Mucosa of descending colon (tissue), 3 donors: ENCODE results near the gene GLRX3. TPM values are rescaled to one million over a fixed set of nuclear protein-coding genes. Genes with fewer than 3 reads are reported as not detected.

Source experiments
- ATAC-seq: fragments of 200-7000 bp; cut with Tn5 transposase; one replicate; pipeline ENCODE4 v1.9.1; 2020; ENCODE audit warnings: mild to moderate bottlenecking, moderate library complexity
- DNase-seq, 3 donors: peaks; one replicate each; pipeline ENCODE4 v3.0.0-alpha.2; 2020
- H3K36me3 ChIP-seq: fragments of 200-600 bp; one replicate; pipeline ENCODE4 v1.8.0; 2021; ENCODE audit warnings: low read depth, mild to moderate bottlenecking
- H3K4me1 ChIP-seq: fragments of 200-600 bp; one replicate; pipeline ENCODE4 v1.8.0; 2021; ENCODE audit warnings: low read depth, mild to moderate bottlenecking
- H3K4me3 ChIP-seq: fragments of 200-600 bp; one replicate; pipeline ENCODE4 v1.8.0; 2021; ENCODE audit warnings: mild to moderate bottlenecking
- H3K9me3 ChIP-seq: fragments of 200-600 bp; one replicate; pipeline ENCODE4 v1.8.0; 2021; ENCODE audit warnings: mild to moderate bottlenecking
- intact Hi-C, 2 donors: fragments of 100-400 bp; cut with DNase I in 1 of 2; cut with micrococcal nuclease in 1 of 2; formaldehyde crosslinking; loops; one replicate each; pipeline versions ENCODE4 v1.11.0 to v1.11.1; 2022; cut with DNase I, micrococcal nuclease
- total RNA-seq, 3 donors: library from RNA; stranded (reverse); fragmentation: NEBNext Ultra II Directional in 2 of 3; extraction: Animal tissue kit (Norgen Biotek cat#: 25700) in 2 of 3; gene quantifications; one replicate each; pipeline versions ENCODE4 v1.2.1 to v1.2.4, GENCODE V29; 2021 to 2023
- TF ChIP-seq, protein P1 (sequence below): fragments of 200-600 bp; IDR thresholded peaks from one replicate; pipeline ENCODE4 v1.8.0; 2022; ENCODE audit warnings: antibody characterized with exemption, mild to moderate bottlenecking
- donor health status: DM: no; HTN: no; CAD: no; lungs with moderate emphysema.
- donor health status: DM: no; HTN: no; CAD: no.
- donor health status: DM: no; HTN: yes; CAD: no.

Gene GLRX3
- total RNA-seq, 3 donors from 2014 or later = 44.3 to 58.2 (median 57.2) TPM

- no peak for DNase-seq
- H3K4me1 ChIP-seq = peaks cover 25% of the 10 kb centered on the region
- H3K9me3 ChIP-seq = no peaks in the 10 kb centered on the region
- intact Hi-C loops = no loop called here
- no peak for ATAC-seq
- no peaks in the 10 kb centered on the region for H3K36me3 ChIP-seq
- TF ChIP-seq, protein P1, sequence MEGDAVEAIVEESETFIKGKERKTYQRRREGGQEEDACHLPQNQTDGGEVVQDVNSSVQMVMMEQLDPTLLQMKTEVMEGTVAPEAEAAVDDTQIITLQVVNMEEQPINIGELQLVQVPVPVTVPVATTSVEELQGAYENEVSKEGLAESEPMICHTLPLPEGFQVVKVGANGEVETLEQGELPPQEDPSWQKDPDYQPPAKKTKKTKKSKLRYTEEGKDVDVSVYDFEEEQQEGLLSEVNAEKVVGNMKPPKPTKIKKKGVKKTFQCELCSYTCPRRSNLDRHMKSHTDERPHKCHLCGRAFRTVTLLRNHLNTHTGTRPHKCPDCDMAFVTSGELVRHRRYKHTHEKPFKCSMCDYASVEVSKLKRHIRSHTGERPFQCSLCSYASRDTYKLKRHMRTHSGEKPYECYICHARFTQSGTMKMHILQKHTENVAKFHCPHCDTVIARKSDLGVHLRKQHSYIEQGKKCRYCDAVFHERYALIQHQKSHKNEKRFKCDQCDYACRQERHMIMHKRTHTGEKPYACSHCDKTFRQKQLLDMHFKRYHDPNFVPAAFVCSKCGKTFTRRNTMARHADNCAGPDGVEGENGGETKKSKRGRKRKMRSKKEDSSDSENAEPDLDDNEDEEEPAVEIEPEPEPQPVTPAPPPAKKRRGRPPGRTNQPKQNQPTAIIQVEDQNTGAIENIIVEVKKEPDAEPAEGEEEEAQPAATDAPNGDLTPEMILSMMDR = no peak
- no peak overlapping the region for H3K4me3 ChIP-seq
Measured at GRCh38 chr10:130141460-130141859, 5.3 kb downstream of the GLRX3 start.

DNA sequence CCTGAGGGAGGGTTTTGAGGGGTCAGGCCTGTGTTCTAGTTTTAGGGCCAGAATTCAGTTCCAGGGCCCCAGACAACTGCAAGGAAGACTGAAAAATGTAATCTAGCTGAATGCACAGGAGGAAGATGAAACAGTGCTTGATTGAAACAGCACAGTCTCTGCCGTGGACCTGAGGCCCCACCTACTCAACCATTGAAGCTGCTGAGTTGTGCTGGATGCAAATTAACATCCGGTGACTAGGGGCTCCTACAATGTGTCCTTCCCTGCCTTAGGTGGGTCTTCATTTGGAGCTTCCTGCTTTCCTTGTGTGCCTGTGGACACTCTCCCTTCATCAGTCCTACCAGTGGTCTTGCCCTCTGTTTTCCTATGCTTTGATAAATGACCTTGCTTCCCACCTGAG, 5.7 kb downstream of the GLRX3 start:
- DNase-seq (no peak), ATAC-seq (peak; percentile 32)
- Histone ChIP-seq H3K4me1 (peaks cover 25% of the 10 kb centered on the region), H3K36me3 (no peaks in the 10 kb centered on the region), H3K4me3 (no peak overlapping the region), H3K9me3 (no peaks in the 10 kb centered on the region)
- TF ChIP-seq, protein P1 = no peak
- intact Hi-C loops = no loop called here

DNA sequence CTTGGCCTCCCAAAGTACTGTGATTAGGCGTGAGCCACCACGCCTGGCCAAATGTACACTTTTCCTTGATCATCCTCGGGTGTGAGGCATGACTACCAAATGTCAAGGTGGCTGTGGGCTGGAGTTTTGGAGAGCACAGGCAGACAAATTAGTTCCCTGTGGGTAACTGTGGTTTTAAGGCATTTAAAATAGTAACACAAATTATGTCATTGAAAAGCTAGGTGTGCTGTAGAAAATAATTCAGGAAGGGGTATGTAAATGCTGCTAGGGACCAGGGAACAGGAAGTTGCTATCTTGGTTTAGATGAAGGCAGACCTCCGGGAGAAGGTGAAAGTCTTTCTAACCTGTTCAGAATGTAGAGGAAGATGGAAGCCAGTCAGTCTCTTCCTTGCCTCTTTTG, 9.9 kb downstream of the GLRX3 start:
- H3K4me3 ChIP-seq = no peak overlapping the region
- ATAC-seq = no peak
- no peaks in the 10 kb centered on the region for H3K4me1 ChIP-seq
- no peaks in the 10 kb centered on the region for H3K9me3 ChIP-seq
- intact Hi-C loops = no loop called here
- DNase-seq = no peak
- TF ChIP-seq, protein P1 = no peak
- no peaks in the 10 kb centered on the region for H3K36me3 ChIP-seq

DNA sequence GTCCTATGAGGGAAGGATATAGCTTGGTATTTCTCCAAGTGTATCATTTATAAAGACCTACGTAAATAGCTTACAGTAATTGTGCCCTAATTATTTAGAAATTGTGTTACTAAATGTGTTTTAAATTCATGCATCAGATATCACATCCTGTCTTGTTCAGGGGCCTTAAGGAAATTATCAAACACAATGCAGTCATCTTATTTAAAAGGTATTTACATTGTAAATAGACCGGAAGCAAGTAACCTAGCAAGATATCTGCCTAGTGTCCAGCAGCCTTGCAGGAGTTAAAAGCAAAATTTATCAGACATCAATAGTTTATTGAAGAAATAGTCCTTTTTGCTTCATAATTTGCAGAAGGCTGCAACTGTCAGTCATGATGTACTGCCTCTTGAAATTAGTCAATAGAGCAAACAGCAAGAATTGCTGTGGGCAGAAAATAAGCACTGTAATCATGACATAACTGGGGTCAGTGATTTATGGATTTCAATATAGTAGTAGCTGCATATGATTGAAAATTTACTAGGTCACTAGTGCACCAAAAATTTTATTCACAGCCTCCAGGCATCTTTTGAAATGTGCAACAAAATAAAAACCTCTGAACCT, 23.1 kb downstream of the GLRX3 start:
- TF ChIP-seq, protein P1 = no peak
- no peak overlapping the region for H3K4me3 ChIP-seq
- no peaks in the 10 kb centered on the region for H3K9me3 ChIP-seq
- intact Hi-C loops = no loop called here
- H3K36me3 ChIP-seq = no peaks in the 10 kb centered on the region
- H3K4me1 ChIP-seq = no peaks in the 10 kb centered on the region
- DNase-seq = no peak
- no peak for ATAC-seq

DNA sequence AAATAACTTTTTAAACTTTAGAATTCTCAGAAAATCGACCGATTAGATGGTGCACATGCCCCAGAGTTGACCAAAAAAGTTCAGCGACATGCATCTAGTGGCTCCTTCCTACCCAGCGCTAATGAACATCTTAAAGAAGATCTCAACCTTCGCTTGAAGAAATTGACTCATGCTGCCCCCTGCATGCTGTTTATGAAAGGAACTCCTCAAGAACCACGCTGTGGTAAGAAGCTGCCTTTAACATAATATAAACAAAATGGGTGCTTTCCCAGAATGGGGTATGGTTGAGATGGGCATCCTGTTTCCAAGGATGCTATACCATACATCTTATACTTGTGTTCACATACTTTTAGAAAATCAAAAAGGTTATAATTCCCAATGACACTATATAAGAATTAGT, 24.6 kb downstream of the GLRX3 start:
- Histone ChIP-seq H3K36me3 (no peaks in the 10 kb centered on the region), H3K9me3 (no peaks in the 10 kb centered on the region), H3K4me1 (no peaks in the 10 kb centered on the region), H3K4me3 (no peak overlapping the region)
- ATAC-seq = no peak
- TF ChIP-seq, protein P1 = no peak
- intact Hi-C loops = no loop called here
- no peak for DNase-seq

DNA sequence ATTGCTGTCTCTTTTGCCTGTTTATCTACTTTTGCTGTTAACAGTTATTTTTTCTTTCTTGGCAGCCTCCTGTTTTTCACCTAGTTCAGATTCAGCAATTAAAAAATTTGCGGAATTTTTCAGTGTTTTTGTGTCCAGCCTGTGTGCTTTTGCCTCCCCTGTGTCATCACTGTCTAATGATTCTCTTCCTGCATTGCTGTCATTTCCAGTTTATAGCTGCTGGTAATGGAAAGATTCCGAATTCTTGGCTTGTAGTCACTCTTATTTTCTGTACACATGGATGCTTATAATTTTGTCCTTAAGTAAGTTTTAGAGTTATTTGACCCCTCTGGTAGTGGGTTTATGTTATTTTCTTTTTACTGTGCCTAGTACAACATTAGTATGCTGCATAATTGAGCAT, 25.1 kb downstream of the GLRX3 start:
- ATAC-seq (no peak), DNase-seq (no peak)
- no peak overlapping the region for H3K4me3 ChIP-seq
- TF ChIP-seq, protein P1 = no peak
- intact Hi-C loops = no loop called here
- no peaks in the 10 kb centered on the region for H3K4me1 ChIP-seq
- no peaks in the 10 kb centered on the region for H3K9me3 ChIP-seq
- H3K36me3 ChIP-seq = no peaks in the 10 kb centered on the region
